Keratinocyte (primary cell): ENCODE measurements around the gene FXYD1. TPM values are rescaled to one million over a fixed set of nuclear protein-coding genes. Genes with fewer than 3 reads are reported as not detected.

Source experiments
- DNase-seq: peaks from one replicate; pipeline ENCODE4 v3.0.0-alpha.2; 2011; ENCODE audit warnings: low read depth, missing footprints, low spot score
- FAIRE-seq: peaks from 2 replicates; lab custom pipeline; 2011; peaks lifted over from hg19 to GRCh38; lab: Jason Lieb, UNC
- H2AFZ ChIP-seq: 2 replicates; pipeline ENCODE4 v1.6.0; 2012; ENCODE audit warnings: low read length, control low read depth, inconsistent platforms; ENCODE audit not compliant: control insufficient read depth
- H3K27ac ChIP-seq: 2 replicates; pipeline ENCODE4 v1.5.1; 2011; ENCODE audit warnings: low read length; ENCODE audit not compliant: control insufficient read depth, insufficient read depth
- H3K27me3 ChIP-seq: 3 replicates; pipeline ENCODE4 v1.6.0; 2011; ENCODE audit warnings: low read length; ENCODE audit not compliant: control insufficient read depth, insufficient read depth; ENCODE audit errors: extremely low read depth
- H3K36me3 ChIP-seq, 2 experiments: 2 replicates in 1 of 2; 3 replicates in 1 of 2; pipeline ENCODE4 v1.5.1; 2011; ENCODE audit warnings: low read length in 2 of 2, mild to moderate bottlenecking in 1 of 2; ENCODE audit not compliant: control insufficient read depth in 2 of 2, insufficient read depth in 2 of 2; ENCODE audit errors: extremely low read depth in 1 of 2
- H3K4me1 ChIP-seq: 3 replicates; pipeline ENCODE4 v1.5.1; 2011; ENCODE audit warnings: low read length; ENCODE audit not compliant: control insufficient read depth, insufficient read depth; ENCODE audit errors: extremely low read depth
- H3K4me2 ChIP-seq: 3 replicates; pipeline ENCODE4 v1.6.0; 2011; ENCODE audit warnings: low read depth, low read length; ENCODE audit not compliant: control insufficient read depth, insufficient read depth; ENCODE audit errors: extremely low read depth
- H3K4me3 ChIP-seq, 3 experiments: fragments of 200-600 bp in 1 of 3; sonication (generic) in 1 of 3; 2 replicates in 2 of 3; 3 replicates in 1 of 3; pipeline ENCODE4 v1.5.1; 2011 to 2016; ENCODE audit warnings: low read length in 3 of 3, mild to moderate bottlenecking in 3 of 3, control low read depth in 2 of 3, inconsistent platforms in 1 of 3, low read depth in 1 of 3, mixed read lengths in 1 of 3, mixed run types in 1 of 3, moderate library complexity in 1 of 3; ENCODE audit not compliant: control insufficient read depth in 2 of 3, insufficient read depth in 2 of 3; ENCODE audit errors: extremely low read depth in 1 of 3
- H3K79me2 ChIP-seq: 2 replicates; pipeline ENCODE4 v1.6.0; 2012; ENCODE audit warnings: low read length; ENCODE audit not compliant: control insufficient read depth, insufficient read depth
- H3K9ac ChIP-seq: 3 replicates; pipeline ENCODE4 v1.6.0; 2011; ENCODE audit warnings: low read length; ENCODE audit not compliant: control insufficient read depth, insufficient read depth; ENCODE audit errors: extremely low read depth
- H3K9me1 ChIP-seq: 3 replicates; pipeline ENCODE4 v1.6.0; 2011; ENCODE audit warnings: low read length; ENCODE audit not compliant: control insufficient read depth, insufficient read depth; ENCODE audit errors: extremely low read depth
- H3K9me3 ChIP-seq: 2 replicates; pipeline ENCODE4 v1.5.1; 2012; ENCODE audit warnings: low read depth, low read length; ENCODE audit not compliant: control insufficient read depth
- H4K20me1 ChIP-seq: 3 replicates; pipeline ENCODE4 v1.6.0; 2011; ENCODE audit warnings: low read length; ENCODE audit not compliant: control insufficient read depth, insufficient read depth; ENCODE audit errors: extremely low read depth
- CTCF ChIP-seq, 3 experiments: IDR thresholded peaks in 1 of 3; conservative IDR thresholded peaks in 1 of 3; optimal IDR thresholded peaks in 1 of 3; 2 replicates in 2 of 3; 3 replicates in 1 of 3; pipeline versions ENCODE3 to v1.5.1; 2011; ENCODE audit warnings: low read length in 3 of 3, mild to moderate bottlenecking in 3 of 3, moderate library complexity in 2 of 3, control low read depth in 1 of 3, inconsistent platforms in 1 of 3; ENCODE audit not compliant: insufficient read depth in 2 of 3; ENCODE audit errors: extremely low read depth in 1 of 3
- EZH2 ChIP-seq: IDR thresholded peaks from one replicate; pipeline ENCODE4 v1.6.1; 2012; ENCODE audit warnings: inconsistent platforms, mild to moderate bottlenecking, low read length, moderate library complexity
- dilution Hi-C: fragments of 300-500 bp; cut with MboI; formaldehyde crosslinking; loops from one replicate; pipeline ENCODE4 v1.7.0; 2020; ENCODE audit warnings: low sequenced_read_pairs; ENCODE audit not compliant: extremely low pct_ligation_motif_present
- polyA plus RNA-seq, 5 experiments: library from polyadenylated mRNA; depleted of rRNA in 3 of 5; stranded (reverse) in 3 of 5; stranded (forward) in 1 of 5; unstranded in 1 of 5; fragments of >200 nt; gene quantifications; 1 replicate in 1 of 5; 2 replicates in 3 of 5; 3 replicates in 1 of 5; pipeline versions ENCODE4 v1.2.1 to v1.2.3, GENCODE V29; 2011 to 2012; ENCODE audit warnings: missing spikeins in 2 of 5, low read depth in 1 of 5, low replicate concordance in 1 of 5

The FXYD1 gene
- polyA plus RNA-seq, 1 donor (not counting 4 experiments of a cell fraction or from before 2014, with no cell fraction given), result 0.14 TPM

- H4K20me1 ChIP-seq, result no peaks in the 10 kb centered on the region
- peak overlapping the region; percentile 43 for H3K27ac ChIP-seq
- H2AFZ ChIP-seq, result no peak overlapping the region
- no peaks in the 10 kb centered on the region for H3K27me3 ChIP-seq
- FAIRE-seq (no peak), DNase-seq (no peak)
- peak overlapping the region; percentile 10 for H3K4me2 ChIP-seq
- H3K4me3 ChIP-seq, result no peak overlapping the region
- H3K9me3 ChIP-seq, result no peaks in the 10 kb centered on the region
- TF ChIP-seq EZH2 (no peak), CTCF (optimal IDR thresholded peaks at IDR 0.05 in 1 of 3, IDR thresholded peaks at IDR 0.05 in 1 of 3, conservative IDR thresholded peaks at IDR 0.05 in 1 of 3; ENCODE audit: extremely low read depth in 1 of 3, insufficient read depth in 2 of 3, low read length in 3 of 3) (no peak)
- peaks cover 36% of the 10 kb centered on the region for H3K4me1 ChIP-seq
- no peaks in the 10 kb centered on the region for H3K36me3 ChIP-seq
- H3K79me2 ChIP-seq, result no peaks in the 10 kb centered on the region
- no peaks in the 10 kb centered on the region for H3K9me1 ChIP-seq
- H3K9ac ChIP-seq, result no peak overlapping the region
- dilution Hi-C loops, result no loop called here
Measured at GRCh38 chr19:35108730-35109129, 29.9 kb upstream of the FXYD1 start.

GRCh38 chr19:35109395-35110112, 29.1 kb upstream of the FXYD1 start:
- peak overlapping the region; percentile 47 for H3K9ac ChIP-seq

More at GRCh38 chr19:35109395-35110112, 29.1 kb upstream of the FXYD1 start:
- peak overlapping the region in 2 of 3 experiments; percentile 18 to 19 for H3K4me3 ChIP-seq
- peak overlapping the region; percentile 74 for H2AFZ ChIP-seq
- peak in 2 of 3 experiments; percentile 3 to 15 for TF ChIP-seq CTCF (optimal IDR thresholded peaks at IDR 0.05 in 1 of 3, IDR thresholded peaks at IDR 0.05 in 1 of 3, conservative IDR thresholded peaks at IDR 0.05 in 1 of 3; ENCODE audit: extremely low read depth in 1 of 3, insufficient read depth in 2 of 3, low read length in 3 of 3)
- no peak for TF ChIP-seq EZH2
- H3K9me1 ChIP-seq, result no peaks in the 10 kb centered on the region
- H3K27me3 ChIP-seq, result no peaks in the 10 kb centered on the region
- peak overlapping the region; percentile 69 for H3K4me2 ChIP-seq
- H3K36me3 ChIP-seq, result no peaks in the 10 kb centered on the region
- FAIRE-seq (peak; percentile 86), DNase-seq (no peak)
- peak overlapping the region; percentile 63 for H3K27ac ChIP-seq
- peaks cover 40% of the 10 kb centered on the region for H3K4me1 ChIP-seq
- H3K9me3 ChIP-seq, result no peaks in the 10 kb centered on the region
- dilution Hi-C loops, result no loop called here
- H3K79me2 ChIP-seq, result no peaks in the 10 kb centered on the region
- no peaks in the 10 kb centered on the region for H4K20me1 ChIP-seq
